Measurements from ENCODE around the gene CHGA. TPM values are rescaled to one million over a fixed set of nuclear protein-coding genes. Genes with fewer than 3 reads are reported as not detected.

The CHGA gene
- total RNA-seq, 2 experiments from 2014 or later, result not detected

DNA sequence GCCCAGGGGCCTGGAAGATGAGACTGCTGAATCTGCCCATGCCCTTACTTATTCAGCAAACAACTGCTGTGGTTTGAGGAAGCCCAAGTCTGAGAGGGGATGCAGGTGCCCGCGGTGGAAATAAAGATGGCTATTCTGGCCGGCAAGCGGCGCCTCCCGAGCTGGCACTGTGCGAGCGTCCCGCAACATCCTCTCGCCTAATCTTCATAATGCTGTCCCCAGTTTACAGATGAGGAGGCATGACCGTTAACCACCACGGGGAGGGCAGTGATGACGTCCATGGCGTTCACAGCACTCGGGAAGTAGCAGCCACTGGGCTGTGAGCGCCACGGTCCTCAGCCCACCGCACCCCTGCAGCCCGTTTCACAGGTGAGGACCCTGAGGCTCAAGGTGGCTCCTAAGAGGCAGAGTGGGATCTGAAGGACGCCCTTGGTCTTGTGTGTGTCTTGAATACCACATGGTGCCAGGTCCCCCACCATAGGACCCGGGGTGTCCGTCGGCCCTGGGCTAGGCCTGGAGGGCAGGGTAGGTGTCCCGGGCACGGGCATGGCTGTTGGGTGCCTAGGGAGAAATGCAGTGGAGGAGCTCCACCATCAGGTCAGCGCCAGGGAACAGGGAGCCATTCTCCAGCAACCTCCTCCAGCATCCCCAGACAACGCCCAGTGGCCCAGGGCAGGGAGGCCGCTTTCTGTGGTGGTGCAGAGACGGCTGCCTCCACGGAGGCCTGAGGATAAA is 20.2 kb downstream of the CHGA start:
- H3K36me3 Mint-ChIP-seq, result no peaks in the 10 kb centered on the region
- no peaks in the 10 kb centered on the region for H3K4me1 Mint-ChIP-seq
- H3K27me3 Mint-ChIP-seq, result no peaks in the 10 kb centered on the region
- no peaks in the 10 kb centered on the region for H3K9me3 Mint-ChIP-seq
- no peak for DNase-seq
- no peak overlapping the region for H3K4me3 Mint-ChIP-seq
- no peak overlapping the region for H3K27ac Mint-ChIP-seq

DNA sequence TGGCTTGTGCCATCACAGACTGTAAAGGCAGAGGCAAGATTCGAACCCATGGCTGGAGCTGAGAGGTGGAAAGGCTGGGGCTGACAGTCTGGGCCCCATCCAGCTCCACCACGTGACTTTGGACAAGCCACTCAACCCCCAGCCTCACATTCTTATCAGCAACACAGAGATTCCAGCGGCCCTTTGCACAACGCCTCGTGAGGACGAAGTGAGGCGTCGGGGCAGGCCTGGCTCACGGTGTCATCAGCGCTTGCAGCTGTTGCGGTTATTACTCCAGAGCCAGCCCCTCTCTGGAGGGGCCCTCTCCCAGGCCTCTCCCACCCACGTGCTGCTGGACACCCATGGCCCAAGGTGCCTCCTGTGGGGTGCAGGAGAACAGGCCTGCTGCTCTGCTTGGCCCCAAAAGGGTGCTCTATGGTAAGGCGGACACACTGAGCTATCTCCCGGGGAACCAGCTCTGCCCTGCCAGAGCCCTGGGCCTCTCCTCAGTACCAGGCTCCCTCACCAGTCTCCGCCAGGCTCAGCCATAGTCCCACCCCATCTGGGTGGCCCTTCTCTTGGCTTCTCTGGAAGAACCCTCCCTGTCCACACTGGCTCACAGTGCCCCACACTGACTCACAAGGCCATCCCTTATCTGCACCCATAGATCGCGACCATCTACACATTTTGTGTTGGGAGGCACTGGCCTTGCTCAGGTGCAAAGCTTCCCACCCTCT is 21.1 kb downstream of the CHGA start:
- no peaks in the 10 kb centered on the region for H3K27me3 Mint-ChIP-seq
- H3K36me3 Mint-ChIP-seq, result no peaks in the 10 kb centered on the region
- no peaks in the 10 kb centered on the region for H3K4me1 Mint-ChIP-seq
- no peak overlapping the region for H3K27ac Mint-ChIP-seq
- H3K4me3 Mint-ChIP-seq, result no peak overlapping the region
- DNase-seq, result no peak
- H3K9me3 Mint-ChIP-seq, result no peaks in the 10 kb centered on the region

DNA sequence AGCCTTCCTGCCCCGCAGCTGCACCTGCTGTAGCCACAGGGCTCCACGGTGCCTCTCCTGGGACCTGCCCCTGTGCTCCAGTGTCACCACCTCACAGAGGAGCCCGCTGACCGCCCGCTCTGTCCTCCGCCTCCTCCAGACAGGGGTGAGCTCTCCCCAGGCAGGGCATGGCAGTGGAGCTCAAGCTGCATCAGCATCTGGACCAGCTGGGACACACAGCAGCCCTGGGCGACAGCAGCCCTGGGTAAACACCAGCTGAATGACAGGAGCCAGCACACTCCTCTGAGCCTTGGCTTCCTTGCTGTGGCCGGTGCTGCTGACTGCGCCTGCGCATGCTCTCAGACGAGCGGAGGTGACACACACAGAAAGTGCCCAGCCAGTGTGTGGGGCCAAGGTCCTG is 22.0 kb downstream of the CHGA start:
- Mint-ChIP-seq H3K27me3 (no peaks in the 10 kb centered on the region), H3K27ac (no peak overlapping the region), H3K9me3 (no peaks in the 10 kb centered on the region), H3K36me3 (no peaks in the 10 kb centered on the region), H3K4me1 (no peaks in the 10 kb centered on the region), H3K4me3 (no peak overlapping the region)
- DNase-seq, result no peak

DNA sequence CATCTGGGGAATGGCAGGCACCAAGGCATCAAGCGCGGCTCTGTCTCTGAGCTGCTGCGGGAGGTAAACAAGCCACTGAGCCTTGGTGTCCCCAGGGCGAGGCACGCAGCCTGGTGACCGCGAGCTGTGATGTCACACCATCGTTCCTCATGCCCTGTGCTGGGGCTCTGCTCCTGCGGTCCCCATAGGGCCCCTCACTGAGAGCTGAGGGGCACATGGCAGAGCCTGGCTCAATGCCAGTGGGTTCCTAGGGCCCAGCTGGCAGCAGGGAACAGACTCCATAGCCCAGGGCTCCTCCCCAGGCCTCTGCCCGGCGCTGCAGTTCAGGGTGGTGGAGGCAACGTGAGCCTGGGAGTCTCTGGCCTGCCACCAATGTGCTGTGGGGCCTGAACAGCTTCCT is 22.6 kb downstream of the CHGA start:
- H3K4me1 Mint-ChIP-seq, result no peaks in the 10 kb centered on the region
- H3K4me3 Mint-ChIP-seq, result no peak overlapping the region
- H3K9me3 Mint-ChIP-seq, result no peaks in the 10 kb centered on the region
- no peaks in the 10 kb centered on the region for H3K27me3 Mint-ChIP-seq
- H3K27ac Mint-ChIP-seq, result no peak overlapping the region
- DNase-seq, result no peak
- no peaks in the 10 kb centered on the region for H3K36me3 Mint-ChIP-seq

DNA sequence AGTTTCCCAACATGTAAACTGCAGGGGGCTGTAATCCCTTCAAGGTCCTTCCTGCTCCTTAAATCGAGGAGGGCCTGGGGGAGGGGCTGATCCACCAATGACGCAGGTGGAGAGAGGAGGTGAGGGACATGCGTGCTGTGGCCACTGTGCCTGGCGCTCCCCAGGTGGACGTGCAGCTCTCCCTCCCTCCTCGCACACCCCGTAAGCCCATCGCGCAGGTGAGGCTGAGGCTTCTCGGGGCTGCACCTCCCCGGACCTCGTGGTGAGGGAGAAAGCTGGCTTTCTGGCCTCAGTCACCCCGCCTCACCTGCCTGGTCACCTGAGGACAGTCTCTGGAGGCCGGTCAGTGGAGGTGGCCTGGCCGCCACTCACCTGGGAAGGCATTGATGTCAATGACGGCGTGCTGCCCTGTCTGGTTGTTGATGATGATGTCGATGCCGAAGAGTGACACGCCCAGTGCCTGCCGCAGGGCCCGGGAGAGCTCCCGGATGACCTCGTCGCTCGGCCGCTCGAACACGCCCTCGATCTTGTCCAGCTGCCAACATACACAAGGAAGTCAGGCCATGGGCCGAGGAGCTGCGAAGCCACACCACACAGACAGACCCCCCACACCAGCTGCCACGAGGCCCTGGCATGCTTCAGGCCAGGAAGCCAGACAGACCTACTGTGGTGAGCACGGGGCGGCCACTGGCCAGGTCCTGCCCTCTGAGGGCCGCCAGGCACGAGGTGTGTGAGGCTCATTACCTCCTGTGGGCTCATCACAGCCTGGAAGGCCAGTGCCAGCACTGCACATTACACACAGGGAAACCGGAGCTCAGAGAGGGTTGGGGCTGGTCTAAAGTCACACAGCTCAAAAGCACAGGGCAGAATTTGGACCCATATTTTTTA is 23.3 kb downstream of the CHGA start:
- Mint-ChIP-seq H3K27me3 (no peaks in the 10 kb centered on the region), H3K4me3 (no peak overlapping the region), H3K9me3 (no peaks in the 10 kb centered on the region), H3K36me3 (no peaks in the 10 kb centered on the region), H3K27ac (no peak overlapping the region), H3K4me1 (no peaks in the 10 kb centered on the region)
- DNase-seq, result no peak

DNA sequence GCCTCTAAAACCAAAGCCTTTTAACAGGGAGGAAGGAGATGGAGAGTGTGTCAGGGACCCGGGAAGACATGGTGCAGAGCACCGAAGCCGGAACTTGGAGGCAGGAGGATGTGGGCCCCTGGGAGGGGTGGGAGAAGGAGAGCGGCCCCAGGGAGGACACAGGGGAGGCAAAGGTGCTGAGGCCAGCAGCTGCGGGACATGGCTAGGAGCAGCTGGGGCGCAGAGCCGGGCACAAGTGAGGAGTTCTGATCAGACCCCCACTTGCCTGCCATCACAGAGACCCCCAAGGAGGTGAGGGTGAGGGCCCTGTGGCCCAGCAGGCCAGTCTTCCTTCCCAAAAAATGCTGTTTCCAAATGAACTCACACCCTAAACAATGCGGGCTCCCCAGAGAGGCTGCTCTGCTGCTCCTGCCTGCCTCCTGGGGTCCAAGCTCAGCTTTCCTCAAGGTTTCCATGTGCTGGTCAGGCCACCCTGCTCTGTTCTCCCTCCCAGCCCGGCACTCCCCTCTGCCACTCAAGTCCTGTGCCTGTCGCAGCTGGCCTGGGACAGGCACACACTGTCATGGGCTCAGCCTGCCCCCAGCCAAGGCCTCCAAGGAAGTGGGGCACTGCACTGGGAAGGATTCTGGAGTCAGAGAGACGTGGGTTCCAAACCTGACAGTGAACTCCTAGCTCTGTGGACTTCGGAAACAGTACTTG is 24.0 kb downstream of the CHGA start:
- H3K4me3 Mint-ChIP-seq, result no peak overlapping the region
- no peaks in the 10 kb centered on the region for H3K27me3 Mint-ChIP-seq
- H3K36me3 Mint-ChIP-seq, result no peaks in the 10 kb centered on the region
- DNase-seq, result no peak
- no peaks in the 10 kb centered on the region for H3K9me3 Mint-ChIP-seq
- H3K27ac Mint-ChIP-seq, result peak overlapping the region; percentile 23
- H3K4me1 Mint-ChIP-seq, result peaks cover 3% of the 10 kb centered on the region

DNA sequence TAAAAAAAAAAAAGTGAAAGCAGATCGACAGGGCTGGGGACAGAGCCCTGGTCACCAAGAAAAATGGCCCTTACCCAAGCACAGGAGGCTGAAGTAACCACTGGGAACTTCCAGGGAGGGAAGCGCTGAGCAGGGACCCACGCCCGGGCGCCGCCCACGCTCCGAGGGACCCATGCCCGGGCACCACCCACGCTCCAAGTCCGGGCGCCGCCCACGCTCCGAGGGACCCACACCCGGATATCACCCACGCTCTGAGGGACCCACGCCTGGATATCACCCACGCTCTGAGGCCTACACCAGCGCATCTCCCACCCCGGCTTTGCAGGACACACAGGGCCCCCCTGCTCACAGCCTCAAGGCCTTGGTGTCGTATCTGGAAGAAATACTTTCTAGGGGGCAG is 25.7 kb downstream of the CHGA start:
- H3K9me3 Mint-ChIP-seq, result no peaks in the 10 kb centered on the region
- H3K27ac Mint-ChIP-seq, result no peak overlapping the region
- H3K27me3 Mint-ChIP-seq, result no peaks in the 10 kb centered on the region
- H3K4me3 Mint-ChIP-seq, result no peak overlapping the region
- H3K36me3 Mint-ChIP-seq, result no peaks in the 10 kb centered on the region
- DNase-seq, result no peak
- peaks cover 4% of the 10 kb centered on the region for H3K4me1 Mint-ChIP-seq

DNA sequence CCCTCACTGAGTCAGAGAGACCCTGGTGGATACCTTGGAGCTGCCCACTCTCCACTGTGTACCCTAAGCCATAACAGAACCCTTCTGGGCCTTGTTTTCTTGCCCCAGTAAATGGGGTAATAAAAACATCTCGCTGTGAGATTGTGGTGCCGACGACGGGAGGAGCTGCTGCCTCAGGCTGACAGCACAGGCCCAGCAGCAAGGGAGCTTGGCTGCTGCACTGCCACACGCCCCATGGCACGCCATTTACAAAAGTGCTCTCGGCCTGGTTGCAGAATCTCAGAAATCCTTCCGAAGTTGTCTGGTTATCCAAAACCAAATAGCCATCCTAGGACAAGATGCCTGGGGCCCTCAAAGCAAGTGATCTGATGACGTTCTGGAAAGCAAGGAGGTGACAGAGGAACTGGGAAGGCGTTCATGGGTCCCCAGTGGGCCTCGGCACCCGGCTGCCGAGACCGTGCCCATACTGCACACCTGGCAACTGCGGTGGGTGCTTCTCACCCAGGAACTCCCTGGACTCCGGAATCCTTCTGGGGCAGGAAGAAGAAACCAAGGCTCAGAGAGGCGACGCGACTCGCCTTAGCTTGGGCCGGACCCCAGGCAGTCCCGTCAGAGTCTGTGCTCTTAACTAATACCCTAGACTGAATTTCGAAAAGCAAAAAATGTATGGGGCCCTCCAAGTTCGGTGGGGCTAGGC is 26.7 kb downstream of the CHGA start:
- no peak overlapping the region for H3K27ac Mint-ChIP-seq
- DNase-seq, result no peak
- no peaks in the 10 kb centered on the region for H3K36me3 Mint-ChIP-seq
- H3K4me3 Mint-ChIP-seq, result no peak overlapping the region
- H3K27me3 Mint-ChIP-seq, result no peaks in the 10 kb centered on the region
- H3K9me3 Mint-ChIP-seq, result no peaks in the 10 kb centered on the region
- peaks cover 4% of the 10 kb centered on the region for H3K4me1 Mint-ChIP-seq

DNA sequence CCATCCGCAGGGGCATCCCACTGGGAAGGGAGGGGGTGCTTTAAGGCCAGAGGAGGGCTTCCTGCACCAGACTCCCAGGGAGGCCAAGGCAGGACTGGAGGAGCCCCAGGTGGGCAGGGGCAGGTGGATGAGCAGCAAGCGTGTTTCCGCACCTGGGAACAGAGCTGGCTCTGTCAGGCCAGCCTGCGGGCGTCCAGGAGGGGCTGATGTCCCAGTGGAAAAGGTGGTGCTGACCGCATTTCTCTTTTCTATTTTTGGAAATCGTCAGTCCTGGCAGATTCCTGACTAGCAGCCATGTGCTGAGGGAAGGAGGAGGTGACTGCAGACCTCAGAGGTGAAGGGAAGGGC is 27.2 kb downstream of the CHGA start:
- no peak overlapping the region for H3K27ac Mint-ChIP-seq
- peaks cover 4% of the 10 kb centered on the region for H3K4me1 Mint-ChIP-seq
- no peaks in the 10 kb centered on the region for H3K36me3 Mint-ChIP-seq
- no peak for DNase-seq
- H3K9me3 Mint-ChIP-seq, result no peaks in the 10 kb centered on the region
- no peaks in the 10 kb centered on the region for H3K27me3 Mint-ChIP-seq
- no peak overlapping the region for H3K4me3 Mint-ChIP-seq

DNA sequence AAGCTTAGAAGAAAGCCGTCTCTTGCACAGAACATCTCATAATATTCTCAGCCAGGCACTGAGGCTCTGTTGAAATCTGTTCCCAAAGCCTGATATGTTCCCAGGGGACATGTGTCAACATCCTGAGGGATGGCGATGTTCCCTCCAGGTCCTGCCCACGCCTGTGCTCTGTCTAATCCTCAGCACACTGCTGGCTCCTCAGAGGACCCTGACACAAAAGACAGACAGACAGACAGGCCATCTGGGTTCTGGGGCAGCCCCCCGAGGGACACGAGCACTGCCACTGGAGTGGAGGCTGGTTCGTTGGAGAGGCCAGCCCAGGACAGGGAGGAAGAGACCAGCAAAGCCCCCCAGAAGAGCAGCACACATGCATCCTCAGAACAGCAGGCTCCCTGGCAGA is 27.8 kb downstream of the CHGA start:
- H3K27me3 Mint-ChIP-seq, result no peaks in the 10 kb centered on the region
- H3K27ac Mint-ChIP-seq, result no peak overlapping the region
- no peaks in the 10 kb centered on the region for H3K36me3 Mint-ChIP-seq
- H3K9me3 Mint-ChIP-seq, result no peaks in the 10 kb centered on the region
- H3K4me3 Mint-ChIP-seq, result no peak overlapping the region
- peaks cover 4% of the 10 kb centered on the region for H3K4me1 Mint-ChIP-seq
- no peak for DNase-seq

DNA sequence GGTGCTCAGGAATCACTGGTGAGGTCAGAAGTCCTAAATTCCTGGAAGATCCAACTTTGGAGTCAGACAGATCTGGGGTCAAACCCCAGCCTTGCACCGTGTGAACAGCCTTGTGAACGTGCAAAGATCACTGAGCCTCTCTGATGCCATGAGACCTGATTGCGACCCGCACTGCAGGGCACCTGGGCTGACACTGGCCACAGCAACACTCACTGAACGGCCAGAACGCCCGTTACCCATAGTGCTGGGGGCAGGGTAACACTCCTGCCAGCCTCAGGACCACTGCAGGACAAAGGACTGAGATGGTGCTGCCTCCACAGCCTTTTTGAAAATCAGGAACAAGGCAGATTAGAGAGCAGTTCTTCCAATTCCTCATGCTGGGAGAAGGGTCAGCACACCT is 28.3 kb downstream of the CHGA start:
- no peaks in the 10 kb centered on the region for H3K36me3 Mint-ChIP-seq
- no peaks in the 10 kb centered on the region for H3K9me3 Mint-ChIP-seq
- DNase-seq, result no peak
- H3K27ac Mint-ChIP-seq, result no peak overlapping the region
- no peak overlapping the region for H3K4me3 Mint-ChIP-seq
- H3K27me3 Mint-ChIP-seq, result no peaks in the 10 kb centered on the region
- H3K4me1 Mint-ChIP-seq, result peaks cover 4% of the 10 kb centered on the region

DNA sequence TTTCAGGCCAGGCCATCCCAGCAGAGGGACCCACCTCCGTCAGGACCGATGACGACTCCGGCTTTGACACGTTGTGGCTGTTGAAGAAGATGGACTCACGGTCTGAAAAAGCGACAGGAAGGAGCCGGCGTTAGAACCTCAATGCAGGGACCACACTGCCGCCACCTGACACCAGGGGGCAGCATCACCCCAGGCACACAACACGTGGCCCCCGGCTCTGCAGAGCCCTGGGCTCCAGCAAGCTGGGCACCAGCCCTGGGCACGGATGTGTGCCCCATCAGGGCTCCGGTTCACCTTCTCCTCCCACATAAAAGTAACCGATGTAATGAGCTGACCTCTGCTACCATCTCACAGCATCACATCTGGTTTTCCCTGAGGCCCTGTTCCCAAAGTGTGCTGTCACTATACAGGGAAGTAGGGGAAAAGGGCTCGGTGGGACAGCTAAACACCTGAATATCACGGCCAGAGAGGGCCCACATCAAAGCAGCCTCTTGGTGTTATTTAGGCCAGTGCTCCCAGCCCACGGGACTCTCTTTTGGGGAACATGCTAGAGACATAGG is 29.0 kb downstream of the CHGA start:
- Mint-ChIP-seq H3K36me3 (no peaks in the 10 kb centered on the region), H3K4me3 (no peak overlapping the region), H3K27ac (no peak overlapping the region), H3K9me3 (no peaks in the 10 kb centered on the region), H3K27me3 (no peaks in the 10 kb centered on the region), H3K4me1 (peaks cover 4% of the 10 kb centered on the region)
- DNase-seq, result peak; percentile 79

DNA sequence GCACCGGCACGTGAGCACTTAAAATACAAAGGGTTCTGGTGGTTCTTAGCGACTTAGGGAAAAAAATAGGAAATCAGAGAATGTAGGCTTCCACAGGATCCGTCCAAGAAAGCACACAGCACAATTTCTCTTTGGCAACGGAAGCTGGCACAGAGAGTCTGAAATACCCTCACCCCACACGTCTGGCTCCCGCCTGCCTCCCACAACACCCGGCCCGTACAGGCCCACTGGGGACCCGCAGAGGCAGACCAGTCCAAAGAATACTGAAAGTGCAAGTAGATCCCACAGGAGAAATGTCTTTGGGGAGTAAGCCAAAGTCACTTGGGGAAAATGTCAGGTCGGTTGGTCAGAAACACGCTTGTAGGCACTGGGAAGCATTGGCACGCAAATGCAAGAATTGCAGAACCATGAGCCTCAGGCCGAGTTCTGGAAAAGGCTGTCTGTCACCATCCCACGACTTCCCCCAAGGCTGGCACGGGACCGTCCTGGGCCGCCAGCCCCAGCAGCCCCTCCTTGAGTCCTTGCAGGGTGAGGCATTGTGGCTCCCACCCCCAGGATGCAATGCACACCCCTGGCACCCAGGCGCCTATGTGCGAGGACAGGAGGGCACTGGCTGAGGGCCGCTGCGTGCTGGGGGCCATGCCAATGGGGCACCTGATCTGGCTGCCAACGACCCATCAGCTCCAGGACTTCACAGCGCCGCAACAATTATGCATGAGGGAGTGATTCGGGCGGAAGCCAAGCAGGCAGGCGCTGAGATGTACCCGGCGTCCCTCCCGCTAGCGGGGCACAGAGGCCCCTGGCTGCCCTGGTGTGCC is 29.7 kb downstream of the CHGA start:
- H3K9me3 Mint-ChIP-seq, result no peaks in the 10 kb centered on the region
- H3K36me3 Mint-ChIP-seq, result no peaks in the 10 kb centered on the region
- H3K27ac Mint-ChIP-seq, result no peak overlapping the region
- H3K27me3 Mint-ChIP-seq, result no peaks in the 10 kb centered on the region
- H3K4me3 Mint-ChIP-seq, result no peak overlapping the region
- peaks cover 4% of the 10 kb centered on the region for H3K4me1 Mint-ChIP-seq
- no peak for DNase-seq

DNA sequence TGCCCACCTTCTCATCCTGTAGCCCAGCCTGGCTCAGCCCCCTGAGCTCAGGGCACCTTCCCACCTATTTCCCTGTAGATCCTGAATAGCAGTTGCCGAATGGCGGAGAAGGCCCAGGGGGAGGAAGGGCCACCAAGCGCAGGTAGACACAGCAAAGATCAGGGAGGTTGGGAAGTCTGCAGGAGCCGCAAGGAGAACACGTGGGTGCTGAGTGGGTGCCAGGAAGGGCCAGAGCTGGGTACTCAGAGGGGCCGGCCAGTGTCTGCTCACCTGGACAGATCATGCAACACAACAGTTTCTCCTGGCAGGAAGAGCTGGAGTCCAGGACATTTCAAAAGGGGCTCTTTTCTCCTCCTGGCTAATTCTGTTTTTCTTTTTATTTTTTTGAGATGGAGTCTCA is 30.6 kb downstream of the CHGA start:
- H3K9me3 Mint-ChIP-seq, result no peaks in the 10 kb centered on the region

More for the DNA sequence above, 30.6 kb downstream of the CHGA start:
- no peak for DNase-seq
- Mint-ChIP-seq H3K27ac (no peak overlapping the region), H3K27me3 (no peaks in the 10 kb centered on the region), H3K4me3 (no peak overlapping the region), H3K4me1 (peaks cover 4% of the 10 kb centered on the region), H3K36me3 (no peaks in the 10 kb centered on the region)

Data from activated naive CD8-positive, alpha-beta T cell treated with anti-CD3 and anti-CD28 coated beads for 36 hours (primary cell).